ENCODE results near the gene ZBTB7C.

ZBTB7C gene

DNA sequence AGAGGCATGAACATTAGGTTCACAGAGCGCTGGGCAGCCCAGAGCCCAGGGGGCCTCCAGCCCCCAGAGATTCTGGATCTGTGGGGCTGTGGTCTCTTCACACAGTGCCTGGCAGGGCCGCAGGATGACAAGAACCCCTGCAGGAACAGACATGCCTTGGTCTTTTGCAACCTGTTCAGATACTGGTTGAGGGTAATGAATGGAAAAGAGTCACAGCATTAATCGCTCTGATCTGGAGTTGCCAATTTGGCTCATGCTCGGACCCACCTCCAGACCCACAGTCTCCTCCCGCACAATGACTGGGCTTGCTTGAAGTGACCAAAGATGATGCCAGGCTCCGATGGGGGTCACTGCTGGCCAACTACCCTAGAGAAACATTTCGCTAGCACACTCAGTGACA lies 249.4 kb downstream of the ZBTB7C start:
- no peak for DNase-seq

DNA sequence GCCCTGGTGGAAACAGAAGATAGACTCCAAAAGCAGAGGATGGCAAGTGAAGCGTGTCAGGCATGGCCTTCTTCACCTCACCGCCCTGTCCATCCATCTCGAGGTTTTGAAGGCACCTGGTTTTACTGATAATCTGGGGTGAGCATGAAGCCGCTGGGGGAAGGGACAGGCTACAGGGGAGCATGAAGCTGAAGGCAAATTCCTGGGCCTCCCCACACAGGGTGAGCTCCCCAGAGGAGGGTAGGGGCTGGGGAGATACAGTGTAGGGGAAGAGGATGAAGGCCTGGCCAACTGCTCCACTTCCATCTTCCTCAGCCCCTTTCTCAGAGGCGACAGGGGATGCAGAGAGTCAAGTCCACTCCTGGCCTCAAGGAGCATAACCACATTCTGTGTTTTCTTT lies 250.5 kb downstream of the ZBTB7C start:
- no peak for DNase-seq

DNA sequence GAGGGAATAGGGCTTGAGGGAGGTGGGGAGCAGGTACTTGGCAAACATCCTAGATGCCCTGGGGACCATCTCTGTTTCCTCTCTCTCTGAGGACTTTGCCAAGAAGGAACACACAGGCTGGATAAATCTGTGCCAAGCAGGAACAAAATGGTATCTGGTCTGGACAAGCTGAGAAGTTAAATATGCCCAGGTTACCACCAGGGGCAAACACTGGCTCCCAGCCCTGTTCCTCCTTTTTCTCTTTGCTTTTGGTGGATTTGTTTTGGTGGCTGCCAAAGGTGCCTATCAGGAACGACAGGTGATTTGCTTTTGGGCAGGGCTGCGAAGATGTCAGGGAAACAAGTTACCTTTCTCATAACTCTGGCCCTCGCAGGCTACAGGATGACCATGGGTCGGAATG lies 251.2 kb downstream of the ZBTB7C start:
- no peak for DNase-seq

DNA sequence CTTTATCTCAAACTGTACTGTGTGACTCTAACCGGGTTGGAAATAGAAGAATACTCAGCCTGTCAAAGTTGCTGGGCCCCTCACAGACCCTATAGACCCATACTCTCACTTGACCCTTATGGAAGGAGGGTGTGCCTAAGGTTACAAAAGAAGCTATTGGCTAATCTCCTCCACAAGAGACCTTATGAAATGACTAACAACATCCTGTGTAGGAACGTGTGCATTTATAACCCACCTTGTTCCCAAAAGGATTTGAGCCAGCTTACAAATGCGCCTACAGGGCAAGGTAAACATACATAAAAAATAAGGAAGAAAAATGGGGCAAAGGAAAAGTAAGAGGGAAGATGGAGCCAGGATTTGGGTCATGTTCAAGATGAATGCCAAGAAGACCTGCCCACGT lies 253.3 kb downstream of the ZBTB7C start:
- no peak for DNase-seq

DNA sequence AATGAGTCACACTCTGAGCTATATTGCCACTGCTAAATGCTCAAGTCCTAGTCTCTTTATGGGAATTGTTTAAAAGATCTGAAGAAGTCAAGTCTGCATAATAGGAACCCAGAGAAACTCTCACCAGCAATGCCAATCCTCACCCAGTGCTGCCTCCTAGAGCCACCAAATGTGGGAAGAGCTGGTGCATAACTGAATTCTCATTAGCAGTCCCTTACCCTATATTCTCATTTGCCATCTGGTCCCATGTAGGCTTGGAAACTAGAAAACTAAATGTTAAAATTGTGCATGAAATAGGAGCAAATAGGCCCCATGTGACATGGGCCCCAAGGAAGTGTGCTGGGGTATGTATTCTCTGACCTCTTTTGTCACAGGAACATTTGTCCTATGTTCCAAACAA lies 254.4 kb downstream of the ZBTB7C start:
- no peak for DNase-seq

DNA sequence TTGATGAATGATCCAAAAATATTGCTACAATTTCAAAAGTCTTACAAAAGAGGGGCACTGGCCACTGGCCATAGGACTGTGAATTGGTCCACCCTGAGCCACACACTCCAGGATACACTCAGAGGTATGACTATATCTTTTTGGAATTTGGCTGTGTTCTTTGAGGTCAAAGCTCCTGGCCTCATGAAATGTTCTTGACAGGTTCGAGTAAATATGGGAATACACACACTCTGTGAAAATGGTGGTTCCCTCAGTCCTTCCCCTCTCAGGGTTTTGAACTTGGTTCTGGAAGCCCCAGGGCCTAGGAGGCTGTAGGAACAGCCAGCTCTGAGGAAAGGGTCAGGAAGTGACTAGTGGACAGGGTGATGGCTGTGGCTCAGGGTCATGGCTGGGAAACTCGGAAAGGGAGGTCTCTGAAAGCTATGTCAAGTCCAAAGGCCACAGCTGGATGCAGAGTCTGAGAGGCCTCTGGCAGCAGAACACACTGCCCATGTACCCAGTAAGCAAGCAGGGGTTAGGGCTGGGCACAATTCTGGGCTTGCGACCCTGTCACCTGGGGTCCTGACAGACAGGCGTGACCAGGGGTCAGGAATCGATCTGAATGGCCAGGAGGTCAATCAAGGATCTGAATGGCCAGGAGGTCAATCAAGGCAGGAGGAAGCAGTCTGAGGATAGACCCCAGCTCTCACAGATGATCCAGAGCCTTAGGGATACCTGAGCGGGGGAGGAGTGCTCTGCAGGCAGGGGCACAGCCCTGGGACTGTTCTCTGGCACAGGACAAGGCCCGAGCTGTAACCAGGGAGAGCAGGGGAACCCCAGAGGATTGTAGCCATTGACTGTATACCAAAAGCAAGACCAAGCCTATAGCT lies 255.3 kb downstream of the ZBTB7C start:
- no peak for DNase-seq

DNA sequence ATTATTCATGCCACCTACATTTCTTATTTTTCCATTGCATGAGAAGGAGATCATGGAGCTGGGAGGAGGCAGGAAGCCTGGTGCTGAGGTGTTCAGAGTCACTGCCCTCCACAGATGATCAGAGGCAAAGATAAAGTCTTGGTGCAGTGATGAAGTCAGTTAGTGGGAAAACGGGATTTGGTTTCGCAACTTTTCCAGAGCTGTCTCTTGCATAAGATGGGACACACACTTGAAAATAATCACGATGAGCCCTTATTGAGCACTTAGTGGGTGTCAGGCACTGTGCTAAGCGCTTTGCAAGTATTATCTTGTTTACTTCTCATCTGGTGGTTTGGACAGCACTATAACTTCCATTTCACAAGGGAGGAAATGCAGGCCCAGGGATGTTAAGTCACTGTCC lies 256.6 kb downstream of the ZBTB7C start:
- no peak for DNase-seq

DNA sequence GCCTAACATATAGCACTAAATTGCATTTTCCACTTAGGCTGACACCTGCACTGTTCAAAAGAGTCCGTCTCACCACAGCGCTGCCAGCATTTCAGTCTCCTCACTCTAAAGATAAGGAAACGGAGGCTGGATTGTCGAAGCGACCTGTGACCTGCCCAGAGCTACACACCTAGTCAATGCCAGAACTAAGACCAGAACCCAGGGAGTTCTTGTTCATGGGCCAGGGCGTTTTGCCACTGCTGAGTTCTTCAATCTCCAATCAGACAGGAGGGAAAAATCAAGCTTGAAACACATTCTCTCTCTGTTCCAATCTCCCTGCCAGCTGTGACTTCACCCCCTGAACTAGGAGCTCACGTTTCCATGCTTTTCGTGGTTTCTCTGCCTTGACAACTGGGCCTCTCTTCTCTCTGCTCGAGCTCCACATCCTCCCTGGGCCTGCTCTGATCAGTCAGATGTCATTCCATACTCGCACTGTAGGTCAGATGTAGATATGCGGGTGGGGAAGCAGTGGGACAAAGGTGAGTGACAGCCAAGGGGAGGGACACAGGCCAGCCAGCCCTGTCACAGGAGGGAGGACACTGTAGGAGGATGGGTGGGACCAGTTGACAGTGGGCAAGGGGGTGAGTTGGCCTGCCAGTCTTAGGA lies 257.6 kb downstream of the ZBTB7C start:
- DNase-seq = no peak

DNA sequence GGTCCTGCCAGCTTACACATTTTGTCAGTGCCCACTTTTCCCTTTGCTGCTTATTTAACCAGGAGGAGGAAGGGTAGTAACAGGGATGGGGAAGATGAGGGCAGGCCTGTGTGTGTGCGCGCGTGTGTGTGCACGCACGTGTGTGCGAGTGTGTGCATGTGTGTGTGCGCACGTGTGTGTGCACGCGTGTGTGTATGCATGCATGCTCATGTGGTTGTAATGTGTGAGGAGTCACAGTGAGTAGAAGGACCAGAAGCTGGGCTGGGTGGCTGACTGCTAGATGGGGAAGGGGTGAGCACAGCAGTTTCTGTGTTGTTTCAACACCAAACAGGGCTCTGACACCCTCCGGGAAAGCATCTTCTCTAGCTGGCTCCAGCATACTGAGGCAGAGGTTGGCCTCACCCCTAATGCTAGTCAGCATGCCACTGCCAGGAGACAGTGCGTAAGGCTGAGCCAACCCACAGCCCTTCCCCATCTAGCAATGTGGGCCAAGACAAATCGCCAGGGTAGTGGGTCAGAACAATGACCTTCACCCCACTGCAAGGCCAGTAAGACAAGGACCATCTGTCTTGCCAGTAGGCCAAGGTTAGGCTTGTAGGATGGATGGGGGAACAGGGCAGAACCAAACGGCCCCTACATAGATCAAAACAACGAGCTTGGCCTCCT lies 260.0 kb downstream of the ZBTB7C start:
- DNase-seq = no peak

DNA sequence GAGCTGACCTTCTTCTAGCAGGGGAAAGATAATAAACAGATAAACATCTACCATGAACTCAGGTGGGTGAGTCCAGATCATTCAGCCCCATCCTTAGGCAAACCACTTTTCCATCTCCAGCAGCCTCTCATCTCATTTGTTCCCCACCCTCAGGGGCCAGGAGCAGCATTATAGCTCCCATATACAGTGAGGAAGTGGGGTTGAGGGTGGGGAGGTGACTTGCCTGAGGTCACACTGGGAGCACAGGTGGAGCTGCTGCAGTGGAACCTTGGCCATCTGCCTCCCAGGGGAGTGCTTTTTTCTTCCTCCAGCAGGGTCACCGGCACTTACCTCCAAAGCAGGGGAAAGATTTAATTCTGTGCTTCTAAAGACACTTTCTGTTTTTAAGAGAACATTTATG lies 266.2 kb downstream of the ZBTB7C start:
- no peak for DNase-seq

DNA sequence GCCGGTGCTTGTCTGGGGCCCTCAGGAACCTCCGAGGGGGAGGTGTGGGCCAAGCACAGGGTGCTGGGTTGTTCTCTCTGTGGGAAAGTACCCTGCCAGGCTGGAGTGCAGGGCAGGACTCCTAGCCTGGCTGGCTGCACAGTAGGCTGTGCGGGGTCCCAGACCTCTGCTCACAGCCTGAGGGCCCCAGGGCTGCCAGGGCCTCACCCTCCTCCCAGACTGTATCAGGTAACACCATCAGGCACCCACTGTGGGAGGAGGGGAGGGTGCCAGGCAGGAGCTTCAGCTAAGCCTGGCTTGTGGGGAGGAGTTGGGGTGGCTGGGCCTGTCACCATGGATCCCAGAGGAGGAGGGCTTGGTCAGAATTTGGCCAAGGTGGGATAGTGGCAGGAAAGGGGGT lies 266.8 kb downstream of the ZBTB7C start:
- DNase-seq = no peak

DNA sequence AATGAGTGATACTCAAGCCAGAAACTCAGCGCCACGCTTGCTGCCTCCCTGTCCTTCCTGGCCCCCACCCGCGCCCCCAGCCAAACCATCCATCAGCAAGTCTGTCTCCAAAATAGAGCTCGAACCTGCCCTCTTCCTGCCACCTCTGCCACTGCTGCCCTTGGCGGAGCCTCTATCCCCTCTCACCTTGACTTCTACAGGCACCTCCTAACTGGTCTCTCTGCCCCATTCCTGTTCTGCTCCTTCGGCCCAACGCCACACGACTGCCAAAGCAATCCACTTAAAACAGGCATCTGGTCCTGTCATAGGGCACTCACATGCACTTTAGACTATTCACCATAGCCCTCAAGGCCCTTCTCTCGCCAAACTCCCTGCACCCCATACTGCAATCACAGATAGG lies 268.5 kb downstream of the ZBTB7C start:
- DNase-seq = no peak

DNA sequence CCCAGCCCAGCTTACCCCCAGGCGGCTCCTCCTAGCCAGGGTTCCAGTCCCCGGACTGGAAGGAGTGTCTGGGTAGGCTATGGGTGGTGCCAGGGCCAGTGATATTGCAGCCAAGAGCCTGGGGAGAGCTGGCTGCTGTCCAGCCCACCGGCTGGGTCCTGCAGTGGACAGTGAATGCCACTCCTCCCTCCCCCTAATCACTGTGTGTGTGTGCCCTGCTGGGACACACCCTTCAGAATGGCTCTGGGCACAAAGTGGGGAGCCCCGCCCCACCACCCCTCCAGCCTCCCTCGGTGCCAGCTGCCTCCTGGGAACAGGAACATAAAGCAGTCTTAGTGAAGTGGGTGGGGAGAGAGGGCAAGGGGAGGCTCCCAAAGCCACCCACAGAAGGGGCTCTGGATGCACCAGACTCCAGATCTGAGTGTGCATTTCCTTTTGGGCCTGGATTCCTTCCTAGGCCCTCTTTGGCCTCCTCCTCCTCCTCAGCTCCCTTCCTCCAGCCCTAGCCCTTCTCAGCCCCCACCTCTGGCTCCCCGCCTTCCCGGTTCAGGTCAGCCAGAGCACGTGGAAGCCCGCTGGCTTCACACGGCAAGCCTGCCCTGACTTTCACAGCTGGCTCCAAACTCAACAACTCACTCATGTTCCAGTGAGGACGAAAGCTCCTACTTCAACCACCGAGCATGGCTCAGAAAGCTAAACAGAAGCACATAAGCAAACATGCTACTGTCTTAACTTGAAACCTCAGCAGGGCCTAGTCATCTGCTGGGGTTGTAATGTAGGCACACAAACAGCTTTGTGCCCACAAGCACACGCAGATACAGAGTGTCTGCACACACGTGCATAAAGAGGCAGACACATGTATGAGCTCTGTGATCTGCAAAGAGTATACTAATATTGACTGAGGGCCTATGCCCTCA lies 269.5 kb downstream of the ZBTB7C start:
- peak; percentile 29 for DNase-seq

DNA sequence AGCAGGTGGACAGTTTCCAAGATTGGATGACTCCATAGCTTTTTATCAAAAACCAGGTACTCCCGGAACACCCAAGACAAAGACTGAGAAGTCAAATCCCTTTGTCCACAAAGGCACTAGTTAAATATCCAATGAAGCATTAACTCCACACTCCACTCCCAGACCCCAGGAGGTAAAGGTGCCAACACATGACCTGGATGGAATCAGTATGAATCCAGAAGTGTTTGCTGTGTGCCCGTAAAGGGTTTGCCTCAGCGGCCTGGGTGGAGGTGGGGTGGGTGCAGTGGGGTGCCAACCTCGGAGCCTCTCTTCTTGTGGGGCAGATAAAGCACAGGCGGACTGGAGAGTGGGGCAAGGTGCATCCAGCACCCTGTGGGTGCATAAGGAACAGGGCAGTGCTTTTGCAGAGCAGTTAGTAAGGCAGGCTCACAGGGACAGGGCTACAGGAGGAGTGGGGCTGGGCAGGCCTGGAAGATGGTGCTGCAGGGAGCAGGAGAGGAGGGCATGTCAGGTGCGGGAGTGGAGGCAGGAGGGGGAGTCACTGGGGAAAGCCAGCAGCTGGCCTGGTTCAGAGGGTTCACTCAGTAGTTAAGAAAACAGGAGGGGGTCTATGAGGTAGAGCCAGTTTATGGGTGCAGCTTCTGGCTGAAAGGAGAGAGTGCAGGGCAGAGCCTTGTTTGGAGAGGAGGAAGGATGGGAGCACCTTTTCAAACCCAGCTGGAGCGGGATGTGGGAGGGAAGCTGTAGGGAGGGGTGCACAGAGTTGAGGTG lies 270.3 kb downstream of the ZBTB7C start:
- no peak for DNase-seq

DNA sequence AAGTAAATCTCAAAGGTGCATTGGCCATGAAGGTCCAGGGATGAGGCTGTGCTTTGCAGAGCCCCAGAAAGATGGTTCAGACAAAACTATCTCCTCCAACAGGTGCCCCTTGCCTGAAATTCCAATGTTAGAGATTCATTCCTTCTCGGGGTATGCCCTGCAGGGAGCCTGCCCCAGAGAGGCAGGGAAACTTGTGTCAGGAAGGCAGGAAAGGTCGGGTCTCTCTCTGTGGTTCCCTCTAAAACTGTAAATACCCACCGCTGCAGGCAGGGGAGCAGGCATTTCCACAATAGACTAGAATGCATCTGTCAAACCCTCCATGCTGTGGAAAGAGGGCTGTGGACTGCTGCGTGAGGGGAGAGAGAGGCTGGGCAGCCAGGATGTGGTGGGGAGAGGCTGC lies 271.0 kb downstream of the ZBTB7C start:
- DNase-seq = no peak

DNA sequence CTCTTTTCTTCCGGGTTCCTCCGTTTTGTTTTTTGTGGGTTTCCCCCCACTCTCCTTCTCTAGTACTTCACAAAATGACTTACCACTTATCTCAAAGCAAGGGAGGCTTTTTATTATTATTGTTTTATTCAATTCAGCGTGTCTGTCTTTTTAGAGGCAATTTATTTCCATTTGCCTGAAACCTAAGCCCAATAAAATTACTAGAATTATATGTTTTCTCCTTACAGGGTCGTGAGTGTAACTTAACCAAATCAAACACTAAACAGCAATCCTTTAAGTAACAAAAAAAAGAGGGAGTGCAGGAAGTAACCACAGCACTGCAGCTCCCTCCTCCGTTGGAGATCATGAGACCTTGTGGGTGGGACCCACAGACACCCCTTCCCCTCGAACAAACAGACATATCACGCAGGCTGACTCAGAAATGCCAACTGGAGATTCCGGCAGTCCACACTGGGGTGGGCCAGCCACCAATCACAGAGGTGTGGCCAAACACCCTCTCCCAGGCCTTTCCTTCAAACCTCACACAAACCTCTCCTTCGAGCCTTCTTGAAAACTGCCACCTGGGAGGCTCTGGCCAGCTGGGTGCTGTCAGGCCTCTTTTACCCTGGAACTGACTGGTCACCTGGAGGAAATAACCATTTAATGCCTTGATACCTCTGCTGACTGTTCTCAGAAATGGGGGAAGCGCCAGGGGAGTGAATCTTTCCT lies 271.7 kb downstream of the ZBTB7C start:
- DNase-seq = no peak

DNA sequence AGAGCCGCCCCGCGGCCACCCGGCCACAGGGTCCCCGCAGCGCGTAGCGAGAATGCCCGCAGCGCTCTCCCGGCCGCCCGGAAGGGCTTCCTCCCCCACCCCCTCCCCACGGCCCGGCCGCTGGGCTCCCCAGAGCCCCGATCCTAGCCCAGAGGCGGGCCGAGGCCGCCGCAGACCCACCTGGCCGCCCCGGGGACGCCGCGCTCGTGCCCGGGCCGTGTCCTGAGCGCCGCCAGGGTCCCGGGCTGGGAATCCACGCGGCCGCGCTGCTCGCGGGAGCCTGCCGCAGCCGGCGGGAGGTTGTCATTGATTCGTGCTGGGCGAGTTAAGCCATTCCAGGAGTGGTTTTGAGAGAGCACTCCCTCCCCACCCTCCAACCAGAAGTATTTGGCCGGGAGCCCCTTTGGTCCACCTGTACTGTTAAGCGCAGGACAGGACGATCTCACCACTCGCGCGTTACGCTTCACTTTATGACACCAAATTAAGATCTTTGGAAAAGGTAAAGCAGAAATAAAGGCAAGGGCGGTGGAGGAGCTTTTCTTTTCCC lies 272.3 kb downstream of the ZBTB7C start:
- no peak for DNase-seq

DNA sequence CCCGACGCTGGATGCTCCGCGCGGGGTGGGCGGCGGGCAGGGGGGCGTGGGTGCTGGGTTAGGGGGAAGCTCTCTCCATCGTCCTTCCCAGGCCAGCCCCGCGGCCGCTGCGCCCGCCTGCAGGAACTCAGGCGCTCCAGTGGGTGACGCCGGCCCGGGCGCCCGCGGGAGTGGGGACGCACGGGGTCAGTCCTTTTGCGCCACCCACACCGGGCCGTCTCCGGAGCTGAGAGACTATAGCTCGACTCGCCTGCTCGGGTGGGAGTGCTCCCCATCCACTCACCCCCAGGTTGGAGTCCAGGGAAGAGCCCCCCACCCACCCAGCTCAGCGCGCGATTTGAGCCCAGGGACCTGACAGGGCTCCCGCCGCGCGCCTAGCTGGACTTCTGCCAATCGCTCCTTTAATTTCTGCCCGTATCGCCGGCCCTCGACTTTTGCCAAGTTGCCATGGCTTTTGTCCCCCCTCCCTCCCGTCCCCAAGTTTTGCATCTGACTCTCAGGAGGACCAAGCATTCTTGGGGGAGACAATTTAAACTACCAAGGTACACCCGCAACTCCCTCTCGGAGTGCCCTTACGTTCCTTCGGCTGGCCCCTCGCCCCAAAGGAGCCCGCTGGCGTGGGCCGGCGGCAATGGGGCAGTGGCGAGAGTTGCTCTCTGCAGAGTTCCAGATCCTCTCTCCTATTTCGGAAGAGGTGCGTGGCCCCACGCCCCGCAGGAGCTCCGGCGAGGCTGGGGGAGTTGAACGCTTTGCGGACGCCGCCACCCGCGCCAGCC lies 272.9 kb downstream of the ZBTB7C start:
- DNase-seq = no peak

DNA sequence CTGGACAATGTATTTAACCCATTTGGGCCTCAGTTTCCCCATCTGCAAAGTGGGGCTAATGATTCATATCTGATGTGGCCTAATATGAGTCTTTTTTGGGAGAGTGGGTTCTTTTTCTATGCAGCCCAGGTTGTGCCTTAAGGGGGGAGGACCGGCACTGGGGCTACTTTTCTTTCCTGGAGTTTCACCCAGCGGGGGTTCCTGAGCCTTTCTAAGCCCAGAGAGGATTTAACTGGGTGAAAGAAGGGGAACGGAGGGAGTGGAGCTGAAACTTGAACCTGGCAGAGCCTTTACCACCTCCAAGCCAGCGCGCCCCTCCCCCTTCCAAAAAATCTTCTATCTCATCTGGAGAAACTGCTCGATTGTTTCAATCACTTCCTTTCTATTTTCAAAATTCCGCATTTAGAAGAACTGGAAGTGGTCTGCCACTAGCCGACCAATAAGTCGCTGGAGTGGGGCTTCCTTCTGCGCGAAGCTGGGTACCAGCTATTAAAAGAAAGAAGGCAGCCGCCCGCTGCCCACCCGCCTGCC lies 273.7 kb downstream of the ZBTB7C start:
- no peak for DNase-seq

DNA sequence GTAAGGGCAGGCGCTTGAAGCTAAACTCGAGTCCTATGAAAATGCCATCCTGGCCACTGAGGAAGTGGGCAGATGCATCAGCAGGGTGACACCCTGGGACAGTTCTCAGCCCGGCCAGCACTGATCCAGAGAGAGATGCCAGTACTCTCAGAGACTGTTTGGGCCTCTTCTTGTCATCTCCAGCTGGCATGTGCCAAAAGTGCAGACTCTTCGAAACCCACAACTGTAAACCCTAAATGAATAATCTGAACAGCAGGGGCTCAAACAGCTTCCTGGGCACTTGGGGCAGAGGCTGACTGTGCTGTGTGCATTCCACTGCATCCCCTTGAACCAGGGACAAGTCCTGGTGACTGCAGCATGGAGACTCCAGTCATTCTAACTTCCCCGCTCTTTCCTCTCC lies 274.6 kb downstream of the ZBTB7C start:
- no peak for DNase-seq
